ENCODE results near the gene CCDC187. TPM values are rescaled to one million over a fixed set of nuclear protein-coding genes. Genes with fewer than 3 reads are reported as not detected.
A peak's percentile ranks its signal among the peaks of the same experiment; 100 is the strongest.

The CCDC187 gene
- total and polyA plus RNA-seq, 2 of the 13 experiments (the other 11 are each of a cell fraction or from before 2014, with no cell fraction given), result 0.03 to 0.13 TPM

GRCh38 chr9:136204838-136205706 is 98.8 kb downstream of the CCDC187 start, which contains the start of gene LHX3 (continued):
- TF ChIP-seq ZNF564 (CRISPR knock-in tag; IDR thresholded peaks at IDR 0.05), result 0 out of 2 replicates have a peak, but pooled peaks have one; percentile 53
- TF ChIP-seq ZNF816 (CRISPR knock-in tag; IDR thresholded peaks at IDR 0.05; ENCODE audit: borderline replicate concordance), result 0 out of 2 replicates have a peak, but pooled peaks have one; percentile 48
- TF ChIP-seq, protein P1, sequence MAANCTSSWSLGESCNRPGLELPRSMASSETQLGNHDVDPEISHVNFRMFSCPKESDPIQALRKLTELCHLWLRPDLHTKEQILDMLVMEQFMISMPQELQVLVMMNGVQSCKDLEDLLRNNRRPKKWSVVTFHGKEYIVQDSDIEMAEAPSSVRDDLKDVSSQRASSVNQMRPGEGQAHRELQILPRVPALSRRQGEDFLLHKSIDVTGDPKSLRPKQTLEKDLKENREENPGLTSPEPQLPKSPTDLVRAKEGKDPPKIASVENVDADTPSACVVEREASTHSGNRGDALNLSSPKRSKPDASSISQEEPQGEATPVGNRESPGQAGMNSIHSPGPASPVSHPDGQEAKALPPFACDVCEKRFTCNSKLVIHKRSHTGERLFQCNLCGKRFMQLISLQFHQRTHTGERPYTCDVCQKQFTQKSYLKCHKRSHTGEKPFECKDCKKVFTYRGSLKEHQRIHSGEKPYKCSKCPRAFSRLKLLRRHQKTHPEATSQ (CRISPR knock-in tag; IDR thresholded peaks at IDR 0.05; ENCODE audit: borderline replicate concordance), result no peak
- peak; percentile 62; the same call in 1 of the 2 replicates for TF ChIP-seq EEA1 (CRISPR knock-in tag; IDR thresholded peaks at IDR 0.05; ENCODE audit: borderline replicate concordance)
- TF ChIP-seq MIER3 (CRISPR knock-in tag; IDR thresholded peaks at IDR 0.05; ENCODE audit: borderline replicate concordance), result no peak
- TF ChIP-seq ZSCAN9 (CRISPR knock-in tag; IDR thresholded peaks at IDR 0.05; ENCODE audit: borderline replicate concordance), result peak; percentile 58; the same call in 1 of the 2 replicates
- TF ChIP-seq, protein P2, sequence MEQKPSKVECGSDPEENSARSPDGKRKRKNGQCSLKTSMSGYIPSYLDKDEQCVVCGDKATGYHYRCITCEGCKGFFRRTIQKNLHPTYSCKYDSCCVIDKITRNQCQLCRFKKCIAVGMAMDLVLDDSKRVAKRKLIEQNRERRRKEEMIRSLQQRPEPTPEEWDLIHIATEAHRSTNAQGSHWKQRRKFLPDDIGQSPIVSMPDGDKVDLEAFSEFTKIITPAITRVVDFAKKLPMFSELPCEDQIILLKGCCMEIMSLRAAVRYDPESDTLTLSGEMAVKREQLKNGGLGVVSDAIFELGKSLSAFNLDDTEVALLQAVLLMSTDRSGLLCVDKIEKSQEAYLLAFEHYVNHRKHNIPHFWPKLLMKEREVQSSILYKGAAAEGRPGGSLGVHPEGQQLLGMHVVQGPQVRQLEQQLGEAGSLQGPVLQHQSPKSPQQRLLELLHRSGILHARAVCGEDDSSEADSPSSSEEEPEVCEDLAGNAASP (CRISPR knock-in tag; IDR thresholded peaks at IDR 0.05; ENCODE audit: borderline replicate concordance), result peak; percentile 27; the same call in 1 of the 2 replicates
- no peak for TF ChIP-seq ZNF775 (CRISPR knock-in tag; IDR thresholded peaks at IDR 0.05; ENCODE audit: borderline replicate concordance)
- no peak for TF ChIP-seq ZNF354B (CRISPR knock-in tag; IDR thresholded peaks at IDR 0.05)
- TF ChIP-seq, protein P3, sequence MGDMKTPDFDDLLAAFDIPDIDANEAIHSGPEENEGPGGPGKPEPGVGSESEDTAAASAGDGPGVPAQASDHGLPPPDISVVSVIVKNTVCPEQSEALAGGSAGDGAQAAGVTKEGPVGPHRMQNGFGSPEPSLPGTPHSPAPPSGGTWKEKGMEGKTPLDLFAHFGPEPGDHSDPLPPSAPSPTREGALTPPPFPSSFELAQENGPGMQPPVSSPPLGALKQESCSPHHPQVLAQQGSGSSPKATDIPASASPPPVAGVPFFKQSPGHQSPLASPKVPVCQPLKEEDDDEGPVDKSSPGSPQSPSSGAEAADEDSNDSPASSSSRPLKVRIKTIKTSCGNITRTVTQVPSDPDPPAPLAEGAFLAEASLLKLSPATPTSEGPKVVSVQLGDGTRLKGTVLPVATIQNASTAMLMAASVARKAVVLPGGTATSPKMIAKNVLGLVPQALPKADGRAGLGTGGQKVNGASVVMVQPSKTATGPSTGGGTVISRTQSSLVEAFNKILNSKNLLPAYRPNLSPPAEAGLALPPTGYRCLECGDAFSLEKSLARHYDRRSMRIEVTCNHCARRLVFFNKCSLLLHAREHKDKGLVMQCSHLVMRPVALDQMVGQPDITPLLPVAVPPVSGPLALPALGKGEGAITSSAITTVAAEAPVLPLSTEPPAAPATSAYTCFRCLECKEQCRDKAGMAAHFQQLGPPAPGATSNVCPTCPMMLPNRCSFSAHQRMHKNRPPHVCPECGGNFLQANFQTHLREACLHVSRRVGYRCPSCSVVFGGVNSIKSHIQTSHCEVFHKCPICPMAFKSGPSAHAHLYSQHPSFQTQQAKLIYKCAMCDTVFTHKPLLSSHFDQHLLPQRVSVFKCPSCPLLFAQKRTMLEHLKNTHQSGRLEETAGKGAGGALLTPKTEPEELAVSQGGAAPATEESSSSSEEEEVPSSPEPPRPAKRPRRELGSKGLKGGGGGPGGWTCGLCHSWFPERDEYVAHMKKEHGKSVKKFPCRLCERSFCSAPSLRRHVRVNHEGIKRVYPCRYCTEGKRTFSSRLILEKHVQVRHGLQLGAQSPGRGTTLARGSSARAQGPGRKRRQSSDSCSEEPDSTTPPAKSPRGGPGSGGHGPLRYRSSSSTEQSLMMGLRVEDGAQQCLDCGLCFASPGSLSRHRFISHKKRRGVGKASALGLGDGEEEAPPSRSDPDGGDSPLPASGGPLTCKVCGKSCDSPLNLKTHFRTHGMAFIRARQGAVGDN (CRISPR knock-in tag; IDR thresholded peaks at IDR 0.05), result peak; percentile 28
- no peak for TF ChIP-seq ZNF615 (CRISPR knock-in tag; IDR thresholded peaks at IDR 0.05; ENCODE audit: borderline replicate concordance)
- no peak for TF ChIP-seq ZNF431 (CRISPR knock-in tag; IDR thresholded peaks at IDR 0.05; ENCODE audit: borderline replicate concordance, low read depth)
- TF ChIP-seq MEIS2 (CRISPR knock-in tag; IDR thresholded peaks at IDR 0.05), result peak; percentile 71; the same call in 1 of the 2 replicates
- TF ChIP-seq ZNF704 (CRISPR knock-in tag; IDR thresholded peaks at IDR 0.05; ENCODE audit: borderline replicate concordance), result 0 out of 2 replicates have a peak, but pooled peaks have one; percentile 46
- no peak for TF ChIP-seq ZNF530 (CRISPR knock-in tag; IDR thresholded peaks at IDR 0.05; ENCODE audit: low read depth)
- TF ChIP-seq, protein P4, sequence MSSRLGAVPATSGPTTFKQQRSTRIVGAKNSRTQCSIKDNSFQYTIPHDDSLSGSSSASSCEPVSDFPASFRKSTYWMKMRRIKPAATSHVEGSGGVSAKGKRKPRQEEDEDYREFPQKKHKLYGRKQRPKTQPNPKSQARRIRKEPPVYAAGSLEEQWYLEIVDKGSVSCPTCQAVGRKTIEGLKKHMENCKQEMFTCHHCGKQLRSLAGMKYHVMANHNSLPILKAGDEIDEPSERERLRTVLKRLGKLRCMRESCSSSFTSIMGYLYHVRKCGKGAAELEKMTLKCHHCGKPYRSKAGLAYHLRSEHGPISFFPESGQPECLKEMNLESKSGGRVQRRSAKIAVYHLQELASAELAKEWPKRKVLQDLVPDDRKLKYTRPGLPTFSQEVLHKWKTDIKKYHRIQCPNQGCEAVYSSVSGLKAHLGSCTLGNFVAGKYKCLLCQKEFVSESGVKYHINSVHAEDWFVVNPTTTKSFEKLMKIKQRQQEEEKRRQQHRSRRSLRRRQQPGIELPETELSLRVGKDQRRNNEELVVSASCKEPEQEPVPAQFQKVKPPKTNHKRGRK (CRISPR knock-in tag; IDR thresholded peaks at IDR 0.05), result no peak
- no peak for TF ChIP-seq HMG20A (CRISPR knock-in tag; IDR thresholded peaks at IDR 0.05; ENCODE audit: borderline replicate concordance)
- 0 out of 2 replicates have a peak, but pooled peaks have one; percentile 26 for TF ChIP-seq FOXO1 (CRISPR knock-in tag; IDR thresholded peaks at IDR 0.05)
